GM10248 (cell line): ENCODE measurements around the gene COBL.

Source experiments
- CTCF ChIA-PET: fragments of 300-600 bp; sonication (Branson Sonifier 250); formaldehyde crosslinking; extraction: SDS; loops from one replicate; lab custom pipeline; 2021; ENCODE audit warnings: antibody characterized with exemption; lab: Yijun Ruan, JAX
- POLR2A ChIA-PET: fragments of 350-650 bp; sonication (Branson Sonifier 250); formaldehyde crosslinking; extraction: SDS; loops from one replicate; lab custom pipeline; 2020; ENCODE audit warnings: antibody characterized with exemption; lab: Yijun Ruan, JAX
- DNase-seq: peaks from one replicate; pipeline ENCODE4 v3.0.0; 2012; ENCODE audit errors: extremely low spot score
- CTCF ChIP-seq: IDR thresholded peaks from 2 replicates; pipeline ENCODE4 v1.5.1; 2012; ENCODE audit warnings: mild to moderate bottlenecking, low read depth; ENCODE audit errors: extremely low read depth, missing control alignments, control extremely low read depth

COBL gene

DNA sequence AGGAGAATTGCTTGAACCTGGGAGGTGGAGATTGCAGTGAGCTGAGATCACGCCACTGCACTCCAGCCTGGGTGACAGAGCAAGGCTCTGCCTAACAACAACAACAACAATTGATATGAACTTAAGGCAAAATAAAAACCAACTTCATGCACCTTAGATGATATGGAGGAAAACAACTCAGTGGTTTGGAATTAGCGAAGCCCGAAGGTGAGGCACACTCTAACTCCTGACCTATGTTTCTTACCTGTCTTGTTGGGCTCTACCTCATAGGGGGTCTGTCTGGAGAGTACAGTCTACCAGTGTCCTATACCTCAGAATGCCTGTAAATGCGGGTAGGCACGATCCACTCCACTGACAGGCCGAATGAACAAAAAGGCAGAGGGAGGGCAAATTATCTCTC lies 24.3 kb upstream of the COBL start:
- ChIA-PET POLR2A (no interaction called here), CTCF (no interaction called here)
- DNase-seq = no peak
- no peak for TF ChIP-seq CTCF

DNA sequence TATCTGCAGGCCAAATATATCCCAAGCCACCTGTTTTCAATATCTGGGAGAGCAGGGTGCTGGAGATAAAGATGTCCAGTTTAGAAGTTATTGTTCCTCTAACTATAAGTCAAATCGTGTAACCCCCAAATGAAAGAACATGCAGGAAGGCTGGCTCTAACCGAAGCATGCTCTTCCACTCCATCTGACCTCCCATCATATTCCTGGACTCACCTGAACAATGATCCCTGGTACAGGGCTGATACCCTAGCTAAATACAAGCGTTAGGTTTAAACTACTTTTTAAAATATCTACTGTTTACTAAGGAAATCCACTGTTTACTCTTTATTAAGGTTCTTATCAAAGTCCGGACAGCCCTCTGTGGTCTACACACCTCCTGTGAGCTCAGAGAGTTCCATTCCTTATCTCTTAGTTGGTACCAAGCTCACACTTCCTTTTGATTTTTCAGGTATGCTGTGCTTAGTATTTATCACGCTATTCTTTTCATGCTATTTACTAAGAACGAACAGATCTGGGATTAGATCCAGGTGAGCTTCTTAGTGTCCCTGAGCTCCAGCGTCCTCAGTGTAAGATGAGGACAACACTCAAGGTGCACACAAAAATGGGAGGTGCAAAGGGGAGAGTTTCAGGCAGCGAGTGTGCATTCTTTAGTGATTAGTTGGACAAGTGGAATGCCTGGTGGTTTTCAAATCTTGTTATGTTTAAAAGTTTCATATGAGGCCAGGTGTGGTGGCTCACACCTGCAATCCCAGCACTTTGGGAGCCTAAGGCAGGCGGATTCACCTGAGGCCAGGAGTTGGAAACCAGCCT lies 23.6 kb upstream of the COBL start:
- ChIA-PET CTCF (no interaction called here), POLR2A (no interaction called here)
- no peak for TF ChIP-seq CTCF
- no peak for DNase-seq

- CTCF ChIA-PET = interaction anchor here (1.2 kb wide), 1 partner anchor 9 kb away, joined by 3 read pairs; no protein-coding TSS in a partner anchor
- TF ChIP-seq CTCF = no peak
- DNase-seq = no peak
- POLR2A ChIA-PET = no interaction called here
Observed at GRCh38 chr7:51335057-51335456, 18.4 kb upstream of the COBL start.

GRCh38 chr7:51329696-51330263 lies 13.2 kb upstream of the COBL start:
- DNase-seq = no peak
- TF ChIP-seq CTCF = no peak
- POLR2A ChIA-PET = no interaction called here
- CTCF ChIA-PET = interaction anchor here (1.6 kb wide), 1 partner anchor 169 kb away, joined by 3 read pairs; no protein-coding TSS in a partner anchor

DNA sequence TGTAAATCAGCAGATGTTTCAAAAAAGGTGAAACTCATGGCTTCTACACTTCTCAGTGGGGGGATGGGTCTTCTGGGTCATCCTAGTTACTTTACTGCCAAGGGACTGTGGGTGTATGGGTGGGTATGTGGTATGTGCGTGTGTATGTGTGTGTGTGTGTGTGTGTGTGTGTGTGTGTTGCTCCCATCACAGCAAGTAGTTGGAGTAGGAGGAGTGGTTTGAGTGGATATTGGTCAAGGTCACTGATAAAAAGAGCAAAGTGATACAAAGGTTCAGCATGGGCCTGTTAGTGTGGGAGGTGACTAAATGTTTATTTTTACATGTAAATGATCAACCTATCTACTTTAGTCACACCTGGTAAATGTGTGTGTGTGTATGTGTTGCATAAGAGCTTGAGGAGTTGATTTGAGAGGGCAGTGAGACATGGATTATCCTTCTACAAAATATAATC lies 11.8 kb upstream of the COBL start:
- no peak for DNase-seq
- ChIA-PET CTCF (no interaction called here), POLR2A (no interaction called here)
- no peak for TF ChIP-seq CTCF

DNA sequence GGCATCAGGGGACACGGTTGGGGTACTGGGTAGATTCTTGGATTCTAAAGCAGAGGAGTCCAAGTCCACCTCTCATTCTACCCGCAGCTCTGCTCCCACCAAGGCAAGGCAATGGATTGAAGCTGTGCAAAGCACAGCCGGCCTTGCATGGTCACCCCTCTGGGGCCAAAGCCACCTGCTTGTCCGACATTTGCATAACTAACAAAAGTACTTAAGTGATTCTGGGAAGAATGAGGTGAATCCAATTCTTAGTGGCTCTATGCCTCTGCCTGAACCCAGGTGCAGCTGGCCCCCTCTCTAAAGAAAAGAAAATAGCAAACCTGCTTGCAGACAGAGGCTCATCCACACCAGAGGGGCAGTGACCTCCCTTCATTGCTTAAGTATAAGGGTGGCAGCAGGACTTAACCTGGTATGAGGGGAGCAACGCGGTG lies 10.7 kb upstream of the COBL start:
- POLR2A ChIA-PET = no interaction called here
- no peak for TF ChIP-seq CTCF
- CTCF ChIA-PET = interaction anchor here (1.2 kb wide), 1 partner anchor 8 kb away, joined by 3 read pairs; no protein-coding TSS in a partner anchor
- no peak for DNase-seq
